MM.1S (cell line): Measurements from ENCODE around the gene DYNC1H1.

Experiments
- DNase-seq: peaks from one replicate; pipeline ENCODE4 v3.0.0-alpha.2; 2015
- H2AFZ ChIP-seq: fragments of 300-600 bp; sonication (generic); 2 replicates; pipeline ENCODE4 v1.6.0; 2016; ENCODE audit warnings: antibody characterized with exemption, low read length
- H3F3A ChIP-seq: fragments of 300-600 bp; sonication (generic); 2 replicates; pipeline ENCODE4 v1.6.1; 2016; ENCODE audit warnings: mild to moderate bottlenecking, antibody characterized with exemption, low read length, moderate library complexity, mixed read lengths; ENCODE audit not compliant: insufficient read depth
- H3K27ac ChIP-seq: fragments of 300-600 bp; sonication (generic); 2 replicates; pipeline ENCODE4 v1.5.1; 2016; ENCODE audit warnings: mild to moderate bottlenecking, low read length
- H3K27me3 ChIP-seq: fragments of 300-600 bp; sonication (generic); replicated peaks from 2 replicates; pipeline ENCODE4 v1.6.0; 2016; ENCODE audit warnings: low read length; ENCODE audit not compliant: insufficient read depth
- H3K36me3 ChIP-seq: fragments of 300-600 bp; sonication (generic); replicated peaks from 2 replicates; pipeline ENCODE4 v1.6.1; 2016; ENCODE audit warnings: mild to moderate bottlenecking, low read length, mixed read lengths; ENCODE audit not compliant: insufficient read depth
- H3K4me1 ChIP-seq: fragments of 300-600 bp; sonication (generic); 2 replicates; pipeline ENCODE4 v1.6.1; 2016; ENCODE audit warnings: low read length, mixed read lengths
- H3K4me2 ChIP-seq: fragments of 300-600 bp; sonication (generic); 2 replicates; pipeline ENCODE4 v1.6.0; 2016; ENCODE audit warnings: low read depth, low read length
- H3K4me3 ChIP-seq: fragments of 300-600 bp; sonication (generic); 2 replicates; pipeline ENCODE4 v1.5.1; 2016; ENCODE audit warnings: low read length, mixed read lengths
- H3K79me2 ChIP-seq: fragments of 300-600 bp; sonication (generic); 2 replicates; pipeline ENCODE4 v1.6.1; 2016; ENCODE audit warnings: mixed run types, low read length, mixed read lengths
- H3K9ac ChIP-seq: fragments of 300-600 bp; sonication (generic); 2 replicates; pipeline ENCODE4 v1.6.1; 2016; ENCODE audit warnings: low read length, mixed read lengths
- H3K9me2 ChIP-seq: fragments of 300-600 bp; sonication (generic); replicated peaks from 2 replicates; pipeline ENCODE4 v1.6.1; 2016; ENCODE audit warnings: mild to moderate bottlenecking, low read length, mixed read lengths; ENCODE audit not compliant: insufficient read depth
- H3K9me3 ChIP-seq: fragments of 300-600 bp; sonication (generic); replicated peaks from 2 replicates; pipeline ENCODE4 v1.6.1; 2016; ENCODE audit warnings: mild to moderate bottlenecking, low read length, mixed read lengths; ENCODE audit not compliant: insufficient read depth
- H4K20me1 ChIP-seq: fragments of 300-600 bp; sonication (generic); 2 replicates; pipeline ENCODE4 v1.6.1; 2016; ENCODE audit warnings: mild to moderate bottlenecking, low read length, moderate library complexity, mixed read lengths; ENCODE audit not compliant: insufficient read depth
- EZH2 ChIP-seq: fragments of 300-600 bp; sonication (generic); optimal IDR thresholded peaks from 2 replicates; pipeline ENCODE3; 2017; ENCODE audit warnings: low read depth, mild to moderate bottlenecking, antibody characterized with exemption, low read length, mixed read lengths
- EZH2phosphoT487 ChIP-seq: fragments of 300-600 bp; sonication (generic); IDR thresholded peaks from 2 replicates; pipeline ENCODE4 v1.6.1; 2018; ENCODE audit warnings: antibody characterized with exemption, low read length
- TF ChIP-seq, protein P1 (sequence below): fragments of 300-600 bp; sonication (generic); IDR thresholded peaks from 2 replicates; pipeline ENCODE4 v1.5.1; 2016; ENCODE audit warnings: antibody characterized with exemption, low read length, mixed read lengths

The DYNC1H1 gene

DNA sequence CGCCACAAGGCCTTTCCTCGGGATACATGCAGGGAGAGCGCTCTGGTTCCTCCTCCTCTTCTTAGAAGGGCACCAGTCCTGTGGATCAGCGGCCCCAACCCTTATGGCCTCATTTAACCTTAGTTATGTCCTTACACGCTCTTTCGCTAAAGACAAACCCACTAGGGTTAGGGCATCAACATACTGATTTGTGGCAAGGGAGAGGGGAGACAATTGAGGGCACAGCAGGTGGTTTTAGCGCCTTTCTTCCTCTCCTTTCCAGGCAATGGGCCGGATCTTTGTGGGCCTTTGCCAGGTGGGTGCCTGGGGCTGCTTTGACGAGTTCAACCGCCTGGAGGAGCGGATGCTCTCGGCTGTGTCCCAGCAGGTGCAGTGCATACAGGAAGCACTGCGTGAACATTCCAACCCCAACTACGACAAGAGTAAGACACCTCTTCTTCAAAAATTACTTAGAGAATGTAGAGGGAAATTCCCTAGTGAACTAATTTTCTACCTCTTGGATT lies 43.6 kb downstream of the DYNC1H1 start:
- Histone ChIP-seq H3F3A (no peaks in the 10 kb centered on the region), H3K27me3 (no peaks in the 10 kb centered on the region), H3K79me2 (no peaks in the 10 kb centered on the region), H3K36me3 (no peaks in the 10 kb centered on the region), H3K4me2 (no peak overlapping the region), H3K9me3 (no peaks in the 10 kb centered on the region), H3K4me3 (no peak overlapping the region), H3K9me2 (no peaks in the 10 kb centered on the region), H3K27ac (no peak overlapping the region), H2AFZ (no peak overlapping the region), H4K20me1 (no peaks in the 10 kb centered on the region), H3K4me1 (no peaks in the 10 kb centered on the region), H3K9ac (no peak overlapping the region)
- no peak for DNase-seq
- TF ChIP-seq EZH2phosphoT487 (no peak), EZH2 (no peak)
- TF ChIP-seq, protein P1, sequence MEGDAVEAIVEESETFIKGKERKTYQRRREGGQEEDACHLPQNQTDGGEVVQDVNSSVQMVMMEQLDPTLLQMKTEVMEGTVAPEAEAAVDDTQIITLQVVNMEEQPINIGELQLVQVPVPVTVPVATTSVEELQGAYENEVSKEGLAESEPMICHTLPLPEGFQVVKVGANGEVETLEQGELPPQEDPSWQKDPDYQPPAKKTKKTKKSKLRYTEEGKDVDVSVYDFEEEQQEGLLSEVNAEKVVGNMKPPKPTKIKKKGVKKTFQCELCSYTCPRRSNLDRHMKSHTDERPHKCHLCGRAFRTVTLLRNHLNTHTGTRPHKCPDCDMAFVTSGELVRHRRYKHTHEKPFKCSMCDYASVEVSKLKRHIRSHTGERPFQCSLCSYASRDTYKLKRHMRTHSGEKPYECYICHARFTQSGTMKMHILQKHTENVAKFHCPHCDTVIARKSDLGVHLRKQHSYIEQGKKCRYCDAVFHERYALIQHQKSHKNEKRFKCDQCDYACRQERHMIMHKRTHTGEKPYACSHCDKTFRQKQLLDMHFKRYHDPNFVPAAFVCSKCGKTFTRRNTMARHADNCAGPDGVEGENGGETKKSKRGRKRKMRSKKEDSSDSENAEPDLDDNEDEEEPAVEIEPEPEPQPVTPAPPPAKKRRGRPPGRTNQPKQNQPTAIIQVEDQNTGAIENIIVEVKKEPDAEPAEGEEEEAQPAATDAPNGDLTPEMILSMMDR: no peak

DNA sequence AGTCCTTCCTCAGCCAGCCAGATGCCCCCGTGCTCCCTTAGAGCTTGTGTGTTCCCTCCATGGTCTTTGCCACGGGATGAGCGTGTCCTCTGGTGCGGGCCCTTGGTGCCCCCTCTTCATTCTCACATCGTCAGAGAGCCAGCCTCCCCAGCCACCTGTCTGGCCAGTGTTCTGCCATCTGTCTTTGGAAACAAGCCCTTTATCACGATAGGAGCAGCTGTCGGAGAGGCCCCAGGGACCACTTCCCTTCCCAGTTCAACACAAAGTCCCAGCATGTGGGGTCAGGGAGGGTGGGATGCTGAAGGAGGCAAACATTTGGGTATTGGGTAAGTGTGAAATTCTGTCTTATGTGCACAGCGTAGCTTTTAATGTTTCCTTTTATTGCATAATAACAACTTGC lies 44.5 kb downstream of the DYNC1H1 start:
- Histone ChIP-seq H3K4me1 (no peaks in the 10 kb centered on the region), H2AFZ (no peak overlapping the region), H3K4me2 (no peak overlapping the region), H4K20me1 (no peaks in the 10 kb centered on the region), H3K9me2 (no peaks in the 10 kb centered on the region), H3K27ac (no peak overlapping the region), H3K4me3 (no peak overlapping the region), H3K27me3 (no peaks in the 10 kb centered on the region), H3K79me2 (no peaks in the 10 kb centered on the region), H3K36me3 (no peaks in the 10 kb centered on the region), H3F3A (no peaks in the 10 kb centered on the region), H3K9ac (no peak overlapping the region), H3K9me3 (no peaks in the 10 kb centered on the region)
- TF ChIP-seq EZH2phosphoT487 (no peak), EZH2 (no peak)
- TF ChIP-seq, protein P1: no peak
- no peak for DNase-seq

DNA sequence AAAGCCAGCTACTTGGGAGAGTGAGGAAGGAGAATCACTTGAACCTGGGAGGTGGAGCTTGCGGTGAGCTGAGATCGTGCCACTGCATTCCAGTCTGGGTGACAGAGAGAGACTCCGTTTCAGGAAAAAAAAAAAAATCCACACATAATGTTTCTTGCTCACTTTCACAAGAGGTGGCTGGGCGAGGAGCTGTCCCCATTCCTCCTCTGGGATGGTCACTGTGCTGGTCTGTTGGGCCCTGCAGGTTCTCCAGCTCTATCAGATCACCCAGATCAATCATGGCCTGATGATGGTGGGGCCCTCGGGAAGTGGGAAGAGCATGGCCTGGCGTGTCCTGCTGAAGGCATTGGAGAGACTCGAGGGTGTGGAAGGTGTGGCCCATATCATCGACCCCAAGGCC lies 47.3 kb downstream of the DYNC1H1 start:
- no peaks in the 10 kb centered on the region for H3K4me1 ChIP-seq
- no peaks in the 10 kb centered on the region for H3K79me2 ChIP-seq
- H3K27ac ChIP-seq: no peak overlapping the region
- TF ChIP-seq EZH2 (no peak), EZH2phosphoT487 (no peak)
- TF ChIP-seq, protein P1: no peak
- H3K9me3 ChIP-seq: no peaks in the 10 kb centered on the region
- no peaks in the 10 kb centered on the region for H3F3A ChIP-seq
- DNase-seq: no peak
- no peaks in the 10 kb centered on the region for H3K36me3 ChIP-seq
- H3K9ac ChIP-seq: no peak overlapping the region
- H4K20me1 ChIP-seq: no peaks in the 10 kb centered on the region
- no peaks in the 10 kb centered on the region for H3K9me2 ChIP-seq
- H3K4me2 ChIP-seq: no peak overlapping the region
- H3K27me3 ChIP-seq: no peaks in the 10 kb centered on the region
- no peak overlapping the region for H3K4me3 ChIP-seq
- no peak overlapping the region for H2AFZ ChIP-seq
